ENCODE measurements around the gene SHANK1.
"Not testable (repeated sequence)": the region's sequence is repeated elsewhere in the genome, so short reads cannot be mapped to it uniquely, and the experiment has no call there.

GRCh38 chr19:50747141-50747540 is 27.5 kb upstream of the SHANK1 start:
- TF ChIP-seq SMC3 (IDR thresholded peaks at IDR 0.05; ENCODE audit: low read depth, low read length); CTCF (conservative IDR thresholded peaks at IDR 0.05; ENCODE audit: low read depth, low read length); RFX5 (IDR thresholded peaks at IDR 0.05; ENCODE audit: low read depth, low read length); CHD1 (IDR thresholded peaks at IDR 0.05; ENCODE audit: low read depth, low read length); RAD21 (IDR thresholded peaks at IDR 0.05; ENCODE audit: low read length); POLR2A (IDR thresholded peaks at IDR 0.05; ENCODE audit: low read depth, low read length); CEBPB (IDR thresholded peaks at IDR 0.05; ENCODE audit: low read depth, low read length); NFE2L2 (IDR thresholded peaks at IDR 0.05; ENCODE audit: low read depth, low read length); ELK1 (IDR thresholded peaks at IDR 0.05; ENCODE audit: borderline replicate concordance, low read depth, low read length): not testable (repeated sequence)
